ENCODE results near the gene SH3D19. TPM values are rescaled to one million over a fixed set of nuclear protein-coding genes. Genes with fewer than 3 reads are reported as not detected.

The SH3D19 gene
- total RNA-seq, 1 donor from 2014 or later: 108 TPM

- intact Hi-C loops (cut with DNase I): no loop called here
- DNase-seq (ENCODE audit: missing footprints) (no peak), ATAC-seq (no peak)
Measured at GRCh38 chr4:151219091-151219490, 106.3 kb downstream of the SH3D19 start.

GRCh38 chr4:151218343-151218742, 107.1 kb downstream of the SH3D19 start:
- intact Hi-C loops (cut with DNase I): no loop called here
- DNase-seq (ENCODE audit: missing footprints) (no peak), ATAC-seq (no peak)

DNA sequence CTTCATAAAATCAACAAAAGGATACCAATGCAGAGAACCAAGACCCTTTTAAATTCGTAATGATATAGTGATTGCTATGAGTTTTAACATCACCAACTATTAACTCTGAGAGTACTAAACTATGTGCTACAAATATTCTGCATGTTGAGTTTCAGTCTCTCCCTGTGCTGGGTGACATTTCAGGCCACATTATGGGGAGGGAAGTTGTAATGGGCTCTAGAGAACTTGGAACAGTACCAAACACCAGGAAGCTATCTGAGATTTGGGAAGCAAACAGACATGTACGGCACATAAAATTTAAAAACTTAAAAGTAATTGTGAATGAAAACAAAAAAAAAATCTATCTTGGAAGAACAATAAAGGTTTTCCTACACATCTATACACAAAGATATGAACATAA, 108.1 kb downstream of the SH3D19 start:
- intact Hi-C loops (cut with DNase I): no loop called here
- ATAC-seq (no peak), DNase-seq (ENCODE audit: missing footprints) (no peak)

DNA sequence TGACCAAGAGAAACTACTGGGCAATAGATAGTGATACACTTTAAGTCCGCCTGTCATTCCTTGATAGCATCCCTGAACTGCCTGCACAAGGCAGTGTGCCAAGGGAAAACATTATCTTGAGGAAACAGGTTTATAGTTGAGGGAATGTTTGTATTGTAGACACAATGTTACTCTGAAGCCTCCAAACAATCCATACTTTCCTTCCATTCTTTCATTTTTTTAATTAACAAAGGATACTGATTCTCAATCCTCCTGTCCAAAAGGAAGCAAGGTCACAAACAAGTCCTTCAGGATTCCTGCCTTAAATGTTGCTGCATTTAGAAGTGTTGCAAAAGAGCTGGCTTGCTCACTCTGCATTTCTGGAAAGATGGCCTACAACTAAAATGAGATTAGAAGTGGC, 110.1 kb downstream of the SH3D19 start:
- ATAC-seq: peak; percentile 55
- intact Hi-C loops (cut with DNase I): no loop called here
- no peak for DNase-seq (ENCODE audit: missing footprints)

- no peak for ATAC-seq
- no peak for DNase-seq (ENCODE audit: missing footprints)
- intact Hi-C loops (cut with DNase I): no loop called here
Measured at GRCh38 chr4:151207868-151208267, 117.5 kb downstream of the SH3D19 start.

DNA sequence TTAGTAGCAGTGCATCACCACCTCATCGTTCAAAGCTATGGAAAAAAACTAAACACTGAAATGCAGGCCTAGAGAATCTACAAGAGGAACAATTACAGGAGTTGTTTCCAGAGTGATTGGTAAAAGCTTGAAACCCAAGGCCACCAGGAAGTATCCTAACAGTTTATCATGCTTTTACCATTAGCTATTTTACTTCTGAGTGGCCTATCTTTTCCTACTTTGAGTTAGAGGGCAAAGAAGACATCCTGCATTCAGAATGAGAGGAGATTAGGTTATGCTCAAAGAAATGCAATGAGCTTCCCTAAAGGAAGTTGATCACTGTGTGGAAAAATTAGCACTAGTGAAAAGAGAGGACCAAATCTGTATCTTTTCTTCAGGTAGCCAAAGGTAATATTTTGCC, 118.2 kb downstream of the SH3D19 start:
- DNase-seq (ENCODE audit: missing footprints): no peak
- intact Hi-C loops (cut with DNase I): no loop called here
- no peak for ATAC-seq

DNA sequence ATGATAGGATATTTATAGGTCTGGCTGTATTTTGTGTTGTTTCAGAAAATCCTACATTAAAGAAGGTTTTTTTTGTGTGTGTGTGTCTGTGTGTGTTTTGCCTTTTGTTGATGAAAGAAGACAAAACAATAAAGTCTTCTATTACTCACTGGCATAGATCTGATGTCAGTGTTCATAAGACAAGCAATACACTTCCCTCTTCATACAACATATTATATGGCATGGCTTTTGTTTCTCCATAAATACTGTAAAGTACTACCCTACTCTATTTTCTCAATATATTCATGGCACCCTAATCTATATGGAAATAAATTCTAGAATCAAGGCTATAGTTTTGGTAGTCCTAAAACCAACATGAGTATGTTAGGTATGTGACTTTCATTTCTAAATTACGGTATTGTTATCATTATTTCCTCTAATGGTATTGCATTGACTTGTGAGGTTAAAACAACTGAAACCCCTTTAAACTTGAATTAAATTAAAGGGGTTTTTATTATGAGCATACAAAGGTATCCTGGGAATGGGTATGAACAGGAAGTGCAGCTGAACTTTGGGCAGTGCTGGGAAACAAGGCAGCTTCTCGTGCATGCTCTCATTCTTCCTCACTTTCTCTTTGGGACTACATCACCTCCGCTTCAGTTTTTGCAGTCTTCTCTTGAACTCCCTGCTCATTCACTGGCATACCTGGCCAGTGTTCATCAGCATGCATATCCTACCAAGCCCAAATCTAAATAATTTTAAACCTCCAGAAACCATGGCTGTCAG, 119.0 kb downstream of the SH3D19 start:
- intact Hi-C loops (cut with DNase I): no loop called here
- ATAC-seq (no peak), DNase-seq (ENCODE audit: missing footprints) (no peak)

DNA sequence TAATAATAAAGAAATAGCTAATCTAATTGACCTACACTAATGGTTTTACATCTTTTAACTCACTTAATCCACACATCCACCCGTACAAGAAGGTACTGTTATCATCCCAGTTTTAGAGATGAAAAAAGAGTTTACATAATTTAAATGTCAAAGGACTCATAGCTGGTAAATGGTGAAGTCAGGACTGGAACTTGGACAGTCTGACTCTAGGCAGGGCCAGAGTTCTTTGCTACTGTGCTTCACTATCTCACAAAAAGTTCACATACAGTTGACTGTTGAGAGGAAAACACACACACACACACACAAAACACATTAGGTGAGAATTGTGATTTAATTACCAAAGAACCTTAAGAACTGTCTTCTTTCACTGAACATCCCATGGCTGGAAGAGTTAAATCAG, 119.7 kb downstream of the SH3D19 start:
- no peak for DNase-seq (ENCODE audit: missing footprints)
- intact Hi-C loops (cut with DNase I): no loop called here
- ATAC-seq: peak; percentile 38

- ATAC-seq (no peak), DNase-seq (ENCODE audit: missing footprints) (no peak)
- intact Hi-C loops (cut with DNase I): no loop called here
Measured at GRCh38 chr4:151204925-151205524, 120.4 kb downstream of the SH3D19 start.

DNA sequence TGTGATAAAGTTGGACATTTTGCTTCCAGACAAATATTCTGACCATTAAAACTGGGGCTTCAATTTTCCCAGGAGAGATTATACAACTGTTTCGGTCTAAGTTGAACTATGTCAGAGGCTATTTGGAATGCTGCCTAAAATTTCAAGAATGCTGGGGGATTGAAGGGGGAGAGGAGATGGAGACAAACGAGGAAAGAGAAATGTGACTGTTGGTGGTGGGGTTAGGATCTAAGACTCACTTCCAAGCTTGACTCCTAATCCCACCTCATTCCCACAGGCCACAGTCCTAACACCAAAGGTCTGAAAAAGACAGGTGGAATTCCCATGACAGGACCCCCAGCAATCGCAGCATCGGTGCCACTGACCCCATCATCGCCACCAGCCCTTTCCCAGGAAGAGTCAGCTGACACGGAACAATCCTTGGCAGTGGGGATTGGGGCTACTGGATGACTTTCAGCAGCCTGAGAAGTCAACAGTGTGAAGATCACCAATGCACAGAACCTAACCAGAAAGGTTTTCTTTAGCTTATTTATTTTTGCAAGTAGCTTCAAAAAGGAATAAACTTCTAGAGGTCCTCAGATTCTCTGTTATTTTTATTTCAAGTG, 122.5 kb downstream of the SH3D19 start:
- ATAC-seq (peak; percentile 24), DNase-seq (ENCODE audit: missing footprints) (no peak)
- intact Hi-C loops (cut with DNase I): no loop called here

- ATAC-seq: no peak
- intact Hi-C loops (cut with DNase I): no loop called here
Measured at GRCh38 chr4:151202381-151202780, 123.0 kb downstream of the SH3D19 start.

DNA sequence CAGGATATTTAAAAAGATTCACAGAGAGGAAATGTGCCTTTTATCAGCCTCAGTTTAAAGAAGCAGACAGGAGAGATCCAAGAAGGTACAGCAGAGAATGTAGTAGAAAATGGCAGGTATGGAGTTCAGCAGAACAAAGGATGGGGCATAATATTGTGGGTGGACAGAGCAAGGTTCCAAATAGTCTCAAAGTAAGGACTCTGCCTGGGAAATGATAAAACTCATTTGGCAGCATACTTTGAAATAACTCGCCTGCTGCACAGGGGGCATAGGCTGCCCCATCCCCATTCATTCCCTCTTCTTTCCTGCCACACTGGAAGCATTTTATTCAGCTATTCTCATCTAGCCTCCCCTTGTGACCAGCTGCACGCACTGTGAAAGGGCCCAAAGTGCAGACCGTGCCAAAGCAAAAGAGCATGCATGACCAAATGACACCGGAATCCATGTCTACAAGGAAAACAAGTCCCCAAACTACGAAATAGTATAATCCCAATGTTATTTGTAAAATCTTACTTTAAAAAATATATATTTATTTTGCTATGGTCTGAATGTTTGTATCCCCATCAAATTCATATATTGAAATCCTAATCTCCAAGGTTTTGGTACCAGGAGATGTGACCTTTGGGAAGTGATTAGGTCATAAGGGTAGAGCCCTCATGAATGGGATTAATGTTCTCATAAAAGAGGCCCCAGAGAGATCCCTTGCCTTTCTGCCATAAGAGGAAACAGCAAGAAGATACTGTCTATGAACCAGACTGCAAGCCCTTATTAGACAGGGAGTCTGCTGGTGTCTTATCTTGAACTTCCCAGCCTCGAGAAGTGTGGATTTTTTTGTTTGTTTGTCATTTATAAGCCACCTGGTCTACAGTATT, 125.8 kb downstream of the SH3D19 start:
- intact Hi-C loops (cut with DNase I): no loop called here
- ATAC-seq: peak; percentile 67
- no peak for DNase-seq (ENCODE audit: missing footprints)

More at GRCh38 chr4:151202381-151202780, 123.0 kb downstream of the SH3D19 start:
- DNase-seq (ENCODE audit: missing footprints): no peak

DNA sequence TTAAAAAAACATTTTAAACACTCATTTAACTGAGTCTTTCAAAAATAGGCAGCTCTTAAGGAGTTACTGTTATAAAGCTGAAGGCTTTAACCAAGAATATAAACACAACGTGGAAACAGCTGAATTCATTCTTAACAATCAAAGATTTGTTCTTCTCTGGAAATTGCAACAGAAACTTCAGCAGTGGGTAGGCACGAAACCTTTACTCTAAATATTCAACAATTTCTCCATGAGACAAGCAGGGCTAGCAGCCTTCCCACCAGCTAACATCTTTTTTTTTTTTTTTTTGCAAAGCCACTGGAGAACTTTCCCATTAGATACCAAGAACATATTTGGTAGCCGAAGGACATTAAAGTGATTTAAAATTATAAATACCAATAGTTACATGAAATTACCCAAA, 126.7 kb downstream of the SH3D19 start:
- DNase-seq (ENCODE audit: missing footprints): no peak
- ATAC-seq: peak; percentile 34
- intact Hi-C loops (cut with DNase I): no loop called here

GRCh38 chr4:151197247-151197646, 128.2 kb downstream of the SH3D19 start:
- DNase-seq (ENCODE audit: missing footprints) (no peak), ATAC-seq (peak; percentile 73)
- intact Hi-C loops (cut with DNase I): no loop called here

DNA sequence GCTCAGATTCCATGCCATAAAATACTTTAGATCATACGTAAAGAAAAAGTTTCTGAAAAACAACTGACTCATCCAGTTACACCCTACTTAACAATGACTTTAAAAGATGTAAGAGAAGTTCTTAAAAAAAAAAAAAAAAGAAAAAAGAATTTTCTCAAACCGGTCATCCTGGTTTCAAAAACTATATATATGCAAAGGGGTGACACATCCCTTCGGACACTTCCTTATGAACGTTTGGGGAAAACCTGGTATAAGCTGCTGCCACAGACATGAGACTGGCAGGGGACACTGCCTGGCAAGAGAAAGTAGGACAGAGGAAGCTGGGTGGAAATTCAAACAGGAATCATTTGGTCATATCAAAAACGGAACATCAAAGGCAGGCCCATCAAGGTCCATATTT, 129.6 kb downstream of the SH3D19 start:
- no peak for DNase-seq (ENCODE audit: missing footprints)
- intact Hi-C loops (cut with DNase I): no loop called here
- no peak for ATAC-seq

GRCh38 chr4:151193414-151193813, 132.0 kb downstream of the SH3D19 start:
- intact Hi-C loops (cut with DNase I): no loop called here
- ATAC-seq (no peak), DNase-seq (ENCODE audit: missing footprints) (no peak)

GRCh38 chr4:151192556-151193235, 132.7 kb downstream of the SH3D19 start:
- DNase-seq (ENCODE audit: missing footprints) (no peak), ATAC-seq (no peak)
- intact Hi-C loops (cut with DNase I): no loop called here

GRCh38 chr4:151184523-151185458, 140.6 kb downstream of the SH3D19 start:
- ATAC-seq (no peak), DNase-seq (ENCODE audit: missing footprints) (no peak)
- intact Hi-C loops (cut with DNase I): no loop called here

Measured in Right ventricle myocardium inferior (tissue), 1 donor.